HEK293 (cell line): Measurements from ENCODE around the gene TMEM184B.

ENCODE experiments used
- CTCF ChIA-PET: fragments of 350-600 bp; formaldehyde crosslinking; extraction: SDS; loops from one replicate; lab custom pipeline; 2021; ENCODE audit warnings: antibody characterized with exemption; lab: Yijun Ruan, JAX
- POLR2A ChIA-PET: fragments of 300-600 bp; formaldehyde crosslinking; extraction: SDS; loops from one replicate; lab custom pipeline; 2020; ENCODE audit warnings: antibody characterized with exemption, inconsistent platforms; lab: Yijun Ruan, JAX
- H3K27ac ChIP-seq: fragments of 200-500 bp; sonication (Bioruptor generic); 2 replicates; pipeline ENCODE4 v1.5.1; 2014; ENCODE audit warnings: low read depth, low read length, control low read depth, inconsistent platforms; ENCODE audit errors: extremely low read depth
- H3K36me3 ChIP-seq, 2 experiments: fragments of 200-500 bp in 1 of 2; sonication (Bioruptor generic) in 1 of 2; 1 replicate in 1 of 2; 2 replicates in 1 of 2; pipeline ENCODE4 v1.5.1; 2014 to 2017; ENCODE audit warnings: inconsistent platforms in 2 of 2, low read length in 2 of 2; ENCODE audit not compliant: control insufficient read depth in 2 of 2, insufficient read depth in 1 of 2
- H3K4me1 ChIP-seq: fragments of 200-500 bp; sonication (Bioruptor generic); 2 replicates; pipeline ENCODE4 v1.5.1; 2014; ENCODE audit warnings: mild to moderate bottlenecking, low read length, inconsistent platforms; ENCODE audit not compliant: control insufficient read depth, insufficient read depth
- H3K4me3 ChIP-seq: 2 replicates; pipeline ENCODE4 v1.5.1; 2011; ENCODE audit warnings: low read depth, mild to moderate bottlenecking, control low read depth, low read length, moderate library complexity
- H3K9me3 ChIP-seq: fragments of 200-500 bp; sonication (Bioruptor generic); 2 replicates; pipeline ENCODE4 v1.5.1; 2014; ENCODE audit warnings: low read depth, low read length, inconsistent platforms; ENCODE audit not compliant: control insufficient read depth, insufficient read depth
- EGR2 ChIP-seq: fragments of 450-650 bp; formaldehyde crosslinking; IDR thresholded peaks from 2 replicates; pipeline ENCODE4 v1.5.1; 2016; ENCODE audit warnings: low read depth, missing biosample characterization, missing genetic modification characterization
- GFI1B ChIP-seq: fragments of 450-650 bp; formaldehyde crosslinking; IDR thresholded peaks from 2 replicates; pipeline ENCODE4 v1.5.1; 2016; ENCODE audit warnings: missing biosample characterization, missing genetic modification characterization
- KLF1 ChIP-seq: fragments of 450-650 bp; formaldehyde crosslinking; IDR thresholded peaks from 2 replicates; pipeline ENCODE4 v1.5.1; 2016; ENCODE audit warnings: missing biosample characterization, missing genetic modification characterization
- MYNN ChIP-seq: fragments of 450-650 bp; formaldehyde crosslinking; IDR thresholded peaks from 2 replicates; pipeline ENCODE4 v1.5.1; 2016; ENCODE audit warnings: missing biosample characterization, missing genetic modification characterization, borderline replicate concordance
- TSHZ1 ChIP-seq: fragments of 450-650 bp; formaldehyde crosslinking; IDR thresholded peaks from 2 replicates; pipeline ENCODE4 v1.5.1; 2016; ENCODE audit warnings: missing biosample characterization, missing genetic modification characterization, borderline replicate concordance
- ZBTB48 ChIP-seq: fragments of 450-650 bp; formaldehyde crosslinking; IDR thresholded peaks from 2 replicates; pipeline ENCODE4 v1.5.1; 2016; ENCODE audit warnings: missing biosample characterization, missing genetic modification characterization
- ZBTB7A ChIP-seq: fragments of 450-650 bp; formaldehyde crosslinking; IDR thresholded peaks from 2 replicates; pipeline ENCODE4 v1.5.1; 2016; ENCODE audit warnings: low read depth, missing biosample characterization, missing genetic modification characterization
- ZBTB8A ChIP-seq: fragments of 450-650 bp; formaldehyde crosslinking; IDR thresholded peaks from 2 replicates; pipeline ENCODE4 v1.5.1; 2016; ENCODE audit warnings: missing biosample characterization, missing genetic modification characterization
- ZEB2 ChIP-seq: fragments of 450-650 bp; formaldehyde crosslinking; IDR thresholded peaks from 2 replicates; pipeline ENCODE4 v1.5.1; 2016; ENCODE audit warnings: missing biosample characterization, missing genetic modification characterization
- ZNF175 ChIP-seq: fragments of 450-650 bp; formaldehyde crosslinking; IDR thresholded peaks from 2 replicates; pipeline ENCODE4 v1.5.1; 2016; ENCODE audit warnings: missing biosample characterization, missing genetic modification characterization
- ZNF311 ChIP-seq: fragments of 450-650 bp; formaldehyde crosslinking; IDR thresholded peaks from 2 replicates; pipeline ENCODE4 v1.5.1; 2017; ENCODE audit warnings: missing biosample characterization, missing genetic modification characterization, borderline replicate concordance
- ZNF548 ChIP-seq: fragments of 450-650 bp; formaldehyde crosslinking; IDR thresholded peaks from 2 replicates; pipeline ENCODE4 v1.5.1; 2016; ENCODE audit warnings: missing biosample characterization, missing genetic modification characterization
- ZNF561 ChIP-seq: fragments of 450-650 bp; IDR thresholded peaks from 2 replicates; pipeline ENCODE4 v1.5.1; 2018; ENCODE audit warnings: missing biosample characterization, missing genetic modification characterization, borderline replicate concordance
- ZNF600 ChIP-seq: fragments of 450-650 bp; formaldehyde crosslinking; IDR thresholded peaks from 2 replicates; pipeline ENCODE4 v1.5.1; 2016; ENCODE audit warnings: missing biosample characterization, missing genetic modification characterization
- ZNF658 ChIP-seq: fragments of 450-650 bp; formaldehyde crosslinking; IDR thresholded peaks from 2 replicates; pipeline ENCODE4; 2016; ENCODE audit warnings: missing biosample characterization, missing genetic modification characterization
- ZNF692 ChIP-seq: fragments of 450-650 bp; formaldehyde crosslinking; IDR thresholded peaks from 2 replicates; pipeline ENCODE4 v1.5.1; 2016; ENCODE audit warnings: missing biosample characterization, missing genetic modification characterization
- ZNF785 ChIP-seq: fragments of 450-650 bp; formaldehyde crosslinking; IDR thresholded peaks from 2 replicates; pipeline ENCODE4 v1.5.1; 2016; ENCODE audit warnings: missing biosample characterization, missing genetic modification characterization
- ZSCAN16 ChIP-seq: fragments of 450-650 bp; formaldehyde crosslinking; IDR thresholded peaks from 2 replicates; pipeline ENCODE4 v1.5.1; 2016; ENCODE audit warnings: missing biosample characterization, missing genetic modification characterization
- ZXDB ChIP-seq: fragments of 450-650 bp; formaldehyde crosslinking; IDR thresholded peaks from 2 replicates; pipeline ENCODE4 v1.5.1; 2016; ENCODE audit warnings: missing biosample characterization, missing genetic modification characterization
- TF ChIP-seq, protein P1 (sequence below): fragments of 450-650 bp; formaldehyde crosslinking; IDR thresholded peaks from 2 replicates; pipeline ENCODE4 v1.5.1; 2017; ENCODE audit warnings: missing biosample characterization, missing genetic modification characterization
- TF ChIP-seq, protein P2 (sequence below): fragments of 450-650 bp; formaldehyde crosslinking; IDR thresholded peaks from 2 replicates; pipeline ENCODE4 v1.5.1; 2017; ENCODE audit warnings: missing biosample characterization, mild to moderate bottlenecking, missing genetic modification characterization, moderate library complexity
- TF ChIP-seq, protein P3 (sequence below): sonication (generic); formaldehyde crosslinking; IDR thresholded peaks from 2 replicates; pipeline ENCODE4 v1.8.1; 2022; ENCODE audit warnings: mild to moderate bottlenecking, moderate library complexity, missing genetic modification reagents
- TF ChIP-seq, protein P4 (sequence below): fragments of 450-650 bp; formaldehyde crosslinking; IDR thresholded peaks from 2 replicates; pipeline ENCODE4 v1.5.1; 2016; ENCODE audit warnings: missing biosample characterization, missing genetic modification characterization

The TMEM184B gene

GRCh38 chr22:38317122-38317994, 44.5 kb upstream of the TMEM184B start, which contains the start of gene CSNK1E (continued):
- TF ChIP-seq, protein P1, sequence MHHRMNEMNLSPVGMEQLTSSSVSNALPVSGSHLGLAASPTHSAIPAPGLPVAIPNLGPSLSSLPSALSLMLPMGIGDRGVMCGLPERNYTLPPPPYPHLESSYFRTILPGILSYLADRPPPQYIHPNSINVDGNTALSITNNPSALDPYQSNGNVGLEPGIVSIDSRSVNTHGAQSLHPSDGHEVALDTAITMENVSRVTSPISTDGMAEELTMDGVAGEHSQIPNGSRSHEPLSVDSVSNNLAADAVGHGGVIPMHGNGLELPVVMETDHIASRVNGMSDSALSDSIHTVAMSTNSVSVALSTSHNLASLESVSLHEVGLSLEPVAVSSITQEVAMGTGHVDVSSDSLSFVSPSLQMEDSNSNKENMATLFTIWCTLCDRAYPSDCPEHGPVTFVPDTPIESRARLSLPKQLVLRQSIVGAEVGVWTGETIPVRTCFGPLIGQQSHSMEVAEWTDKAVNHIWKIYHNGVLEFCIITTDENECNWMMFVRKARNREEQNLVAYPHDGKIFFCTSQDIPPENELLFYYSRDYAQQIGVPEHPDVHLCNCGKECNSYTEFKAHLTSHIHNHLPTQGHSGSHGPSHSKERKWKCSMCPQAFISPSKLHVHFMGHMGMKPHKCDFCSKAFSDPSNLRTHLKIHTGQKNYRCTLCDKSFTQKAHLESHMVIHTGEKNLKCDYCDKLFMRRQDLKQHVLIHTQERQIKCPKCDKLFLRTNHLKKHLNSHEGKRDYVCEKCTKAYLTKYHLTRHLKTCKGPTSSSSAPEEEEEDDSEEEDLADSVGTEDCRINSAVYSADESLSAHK (tag by site-specific recombination) = 0 out of 2 replicates have a peak, but pooled peaks have one; percentile 10
- TF ChIP-seq ZEB2 (peak; percentile 96), ZNF548 (no peak), ZSCAN16 (tag by site-specific recombination) (peak; percentile 90), ZBTB48 (tag by site-specific recombination) (peak; percentile 90), EGR2 (tag by site-specific recombination) (peak; percentile 27; the same call in 1 of the 2 replicates), ZBTB7A (tag by site-specific recombination) (peak; percentile 70; the same call in 1 of the 2 replicates), ZNF311 (tag by site-specific recombination) (no peak), ZXDB (tag by site-specific recombination) (peak; percentile 89), ZNF785 (tag by site-specific recombination) (peak; percentile 64; the same call in 1 of the 2 replicates), ZNF175 (no peak), ZNF600 (no peak), ZBTB8A (tag by site-specific recombination) (peak; percentile 83)
- TF ChIP-seq, protein P2, sequence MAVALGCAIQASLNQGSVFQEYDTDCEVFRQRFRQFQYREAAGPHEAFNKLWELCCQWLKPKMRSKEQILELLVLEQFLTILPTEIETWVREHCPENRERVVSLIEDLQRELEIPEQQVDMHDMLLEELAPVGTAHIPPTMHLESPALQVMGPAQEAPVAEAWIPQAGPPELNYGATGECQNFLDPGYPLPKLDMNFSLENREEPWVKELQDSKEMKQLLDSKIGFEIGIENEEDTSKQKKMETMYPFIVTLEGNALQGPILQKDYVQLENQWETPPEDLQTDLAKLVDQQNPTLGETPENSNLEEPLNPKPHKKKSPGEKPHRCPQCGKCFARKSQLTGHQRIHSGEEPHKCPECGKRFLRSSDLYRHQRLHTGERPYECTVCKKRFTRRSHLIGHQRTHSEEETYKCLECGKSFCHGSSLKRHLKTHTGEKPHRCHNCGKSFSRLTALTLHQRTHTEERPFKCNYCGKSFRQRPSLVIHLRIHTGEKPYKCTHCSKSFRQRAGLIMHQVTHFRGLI = no peak
- TF ChIP-seq, protein P3, sequence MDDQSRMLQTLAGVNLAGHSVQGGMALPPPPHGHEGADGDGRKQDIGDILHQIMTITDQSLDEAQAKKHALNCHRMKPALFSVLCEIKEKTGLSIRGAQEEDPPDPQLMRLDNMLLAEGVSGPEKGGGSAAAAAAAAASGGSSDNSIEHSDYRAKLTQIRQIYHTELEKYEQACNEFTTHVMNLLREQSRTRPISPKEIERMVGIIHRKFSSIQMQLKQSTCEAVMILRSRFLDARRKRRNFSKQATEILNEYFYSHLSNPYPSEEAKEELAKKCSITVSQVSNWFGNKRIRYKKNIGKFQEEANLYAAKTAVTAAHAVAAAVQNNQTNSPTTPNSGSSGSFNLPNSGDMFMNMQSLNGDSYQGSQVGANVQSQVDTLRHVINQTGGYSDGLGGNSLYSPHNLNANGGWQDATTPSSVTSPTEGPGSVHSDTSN = no peak
- TF ChIP-seq, protein P4, sequence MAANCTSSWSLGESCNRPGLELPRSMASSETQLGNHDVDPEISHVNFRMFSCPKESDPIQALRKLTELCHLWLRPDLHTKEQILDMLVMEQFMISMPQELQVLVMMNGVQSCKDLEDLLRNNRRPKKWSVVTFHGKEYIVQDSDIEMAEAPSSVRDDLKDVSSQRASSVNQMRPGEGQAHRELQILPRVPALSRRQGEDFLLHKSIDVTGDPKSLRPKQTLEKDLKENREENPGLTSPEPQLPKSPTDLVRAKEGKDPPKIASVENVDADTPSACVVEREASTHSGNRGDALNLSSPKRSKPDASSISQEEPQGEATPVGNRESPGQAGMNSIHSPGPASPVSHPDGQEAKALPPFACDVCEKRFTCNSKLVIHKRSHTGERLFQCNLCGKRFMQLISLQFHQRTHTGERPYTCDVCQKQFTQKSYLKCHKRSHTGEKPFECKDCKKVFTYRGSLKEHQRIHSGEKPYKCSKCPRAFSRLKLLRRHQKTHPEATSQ (tag by site-specific recombination) = 0 out of 2 replicates have a peak, but pooled peaks have one; percentile 65

DNA sequence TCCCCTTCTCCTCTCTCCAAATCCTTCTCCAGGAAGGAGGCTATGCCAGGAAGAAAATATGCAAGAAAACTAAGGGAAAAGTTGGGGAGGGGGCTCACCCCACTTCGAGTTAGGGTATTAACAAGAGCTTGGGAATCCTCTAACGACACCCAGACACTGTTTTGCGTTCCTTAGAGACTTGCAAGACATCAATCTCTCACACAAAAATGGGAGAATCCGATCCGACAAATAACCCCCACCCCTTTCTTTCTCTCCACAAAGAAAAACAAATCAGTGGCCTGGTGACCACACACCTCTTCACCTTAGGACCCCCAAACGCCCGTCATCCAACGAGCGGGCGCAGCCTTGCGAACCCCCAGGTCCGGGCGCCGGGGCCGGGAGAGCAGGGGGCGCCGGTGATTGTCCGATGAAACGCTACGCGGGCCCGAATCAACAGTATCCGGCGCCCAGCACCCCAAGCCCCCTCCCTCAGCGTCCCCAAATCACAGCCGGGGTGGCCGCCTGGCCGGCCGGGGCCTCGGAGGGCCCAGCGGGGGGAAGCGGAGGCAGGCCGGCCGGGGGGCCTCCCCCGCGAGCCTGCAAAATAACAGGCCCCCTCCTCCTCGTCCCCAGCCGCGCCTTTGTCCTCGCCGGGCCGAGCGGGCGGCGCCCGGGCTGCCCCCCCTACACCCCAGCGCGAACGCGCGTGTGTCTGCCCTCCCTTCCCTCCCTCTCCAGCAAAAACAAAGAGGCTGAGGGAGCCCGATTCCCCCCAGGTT, 43.7 kb upstream of the TMEM184B start:
- Histone ChIP-seq H3K9me3 (no peaks in the 10 kb centered on the region), H3K4me1 (peaks cover 18% of the 10 kb centered on the region), H3K4me3 (peak overlapping the region; percentile 82), H3K36me3 (peaks cover 8 to 40% of the 10 kb centered on the region in 2 experiments; a peak in 2 of 3 replicates), H3K27ac (peak overlapping the region; percentile 100)
- CTCF ChIA-PET = interaction anchor here (0.6 to 0.7 kb wide), 2 partner anchors 21 to 39 kb away, joined by 3 to 5 read pairs; no protein-coding TSS in a partner anchor
- POLR2A ChIA-PET = interaction anchor here (1.0 to 2.1 kb wide), 4 partner anchors 10 to 82 kb away, joined by 3 to 7 read pairs (median 4); no protein-coding TSS in a partner anchor
- TF ChIP-seq KLF1 (tag by site-specific recombination) (no peak), TSHZ1 (tag by site-specific recombination) (no peak), MYNN (no peak), ZNF658 (tag by site-specific recombination) (no peak), GFI1B (no peak), ZNF692 (no peak), ZNF561 (tag by site-specific recombination) (peak; percentile 72; the same call in 1 of the 2 replicates)
